Gastroesophageal sphincter (tissue), 3 donors: ENCODE measurements around the gene SUGCT.

ENCODE experiments used
- CTCF ChIP-seq, 4 experiments: fragments of 200-600 bp in 2 of 4; fragments of 450-650 bp in 2 of 4; sonication (generic) in 1 of 4; IDR thresholded peaks; one replicate each; pipeline ENCODE4 v1.5.1; 2017 to 2019; ENCODE audit warnings: antibody characterized with exemption in 4 of 4, mild to moderate bottlenecking in 2 of 4, moderate library complexity in 2 of 4
- EP300 ChIP-seq: sonication (generic); formaldehyde crosslinking; IDR thresholded peaks from one replicate; pipeline ENCODE4 v1.6.1; 2017; ENCODE audit warnings: antibody characterized with exemption, mild to moderate bottlenecking
- POLR2A ChIP-seq, 2 donors: fragments of 450-650 bp; IDR thresholded peaks; one replicate each; pipeline ENCODE4 v1.6.1; 2017; ENCODE audit warnings: antibody characterized with exemption in 2 of 2, mild to moderate bottlenecking in 2 of 2, moderate library complexity in 1 of 2
- POLR2AphosphoS5 ChIP-seq: sonication (generic); formaldehyde crosslinking; IDR thresholded peaks from one replicate; pipeline ENCODE4 v1.6.1; 2017; ENCODE audit warnings: antibody characterized with exemption

GRCh38 chr7:40400525-40400924, 265.7 kb downstream of the SUGCT start:
- TF ChIP-seq CTCF (IDR thresholded peaks at IDR 0.05), result no peak
- no peak for TF ChIP-seq POLR2A (IDR thresholded peaks at IDR 0.05)
- TF ChIP-seq EP300, result no peak
- no peak for TF ChIP-seq POLR2AphosphoS5
